22Rv1 (cell line): ENCODE results near the gene CACNB2.

Source experiments
- H3K27ac ChIP-seq: fragments of 450-650 bp; 2 replicates; pipeline ENCODE4 v1.5.1; 2017
- CTCF ChIP-seq: fragments of 450-650 bp; IDR thresholded peaks from 2 replicates; pipeline ENCODE4 v1.5.1; 2017; ENCODE audit warnings: mild to moderate bottlenecking
- ZFX ChIP-seq: fragments of 450-650 bp; IDR thresholded peaks from 2 replicates; pipeline ENCODE4 v1.6.1; 2017; ENCODE audit warnings: antibody characterized with exemption, borderline replicate concordance

Gene CACNB2

GRCh38 chr10:18221882-18222281 is 81.7 kb downstream of the CACNB2 start:
- TF ChIP-seq CTCF, result no peak
- TF ChIP-seq ZFX, result no peak
- H3K27ac ChIP-seq, result no peak overlapping the region

- TF ChIP-seq ZFX, result no peak
- no peak for TF ChIP-seq CTCF
- no peak overlapping the region for H3K27ac ChIP-seq
Measured at GRCh38 chr10:18222866-18223265, 82.6 kb downstream of the CACNB2 start.

- no peak overlapping the region for H3K27ac ChIP-seq
- no peak for TF ChIP-seq ZFX
- TF ChIP-seq CTCF, result no peak
Measured at GRCh38 chr10:18223898-18224297, 83.7 kb downstream of the CACNB2 start.

- H3K27ac ChIP-seq, result no peak overlapping the region
- no peak for TF ChIP-seq ZFX
- TF ChIP-seq CTCF, result no peak
Measured at GRCh38 chr10:18224626-18225445, 84.6 kb downstream of the CACNB2 start.

GRCh38 chr10:18226336-18226735 is 86.1 kb downstream of the CACNB2 start:
- TF ChIP-seq CTCF, result no peak
- no peak for TF ChIP-seq ZFX
- no peak overlapping the region for H3K27ac ChIP-seq

GRCh38 chr10:18229826-18230225 is 89.6 kb downstream of the CACNB2 start:
- no peak overlapping the region for H3K27ac ChIP-seq

More at GRCh38 chr10:18229826-18230225, 89.6 kb downstream of the CACNB2 start:
- TF ChIP-seq CTCF (no peak), ZFX (no peak)
